Kidney (tissue), 14 donors: ENCODE measurements around the gene UGT1A10. TPM values are rescaled to one million over a fixed set of nuclear protein-coding genes. Genes with fewer than 3 reads are reported as not detected.
"Not testable (repeated sequence)": the region's sequence is repeated elsewhere in the genome, so short reads cannot be mapped to it uniquely, and the experiment has no call there.

Experiments used
- DNase-seq, 5 donors: peaks; one replicate each; pipeline ENCODE4 v3.0.0-alpha.2; 2013 to 2020
- FAIRE-seq: peaks from 2 replicates; lab custom pipeline; 2012; peaks lifted over from hg19 to GRCh38; lab: Jason Lieb, UNC
- H3K27ac ChIP-seq, 2 donors: one replicate each; pipeline ENCODE4 v1.7.0; 2013; ENCODE audit warnings: low read depth in 2 of 2, low read length in 2 of 2, inconsistent platforms in 1 of 2
- H3K27me3 ChIP-seq: one replicate; pipeline ENCODE4 v1.7.1; 2013; ENCODE audit warnings: low read length, inconsistent platforms; ENCODE audit not compliant: control insufficient read depth, insufficient read depth
- H3K36me3 ChIP-seq, 3 donors: one replicate each; pipeline versions ENCODE4 v1.7.0 to v1.7.1; 2013; ENCODE audit warnings: low read length in 3 of 3, control low read depth in 1 of 3, inconsistent platforms in 1 of 3; ENCODE audit not compliant: insufficient read depth in 3 of 3, control insufficient read depth in 2 of 3
- H3K4me1 ChIP-seq, 3 donors: one replicate each; pipeline versions ENCODE4 v1.7.0 to v1.7.1; 2013; ENCODE audit warnings: low read length in 3 of 3, inconsistent platforms in 1 of 3, low read depth in 1 of 3; ENCODE audit not compliant: control insufficient read depth in 2 of 3, insufficient read depth in 2 of 3
- H3K4me3 ChIP-seq, 3 donors: one replicate each; pipeline versions ENCODE4 v1.7.0 to v1.8.1; 2013; ENCODE audit warnings: low read length in 3 of 3, control low read depth in 1 of 3, inconsistent platforms in 1 of 3
- H3K9ac ChIP-seq, 3 donors: one replicate each; pipeline versions ENCODE4 v1.7.0 to v1.7.1; 2013; ENCODE audit warnings: low read length in 3 of 3, control low read depth in 1 of 3, inconsistent platforms in 1 of 3
- H3K9me3 ChIP-seq, 3 donors: one replicate each; pipeline versions ENCODE4 v1.7.0 to v1.7.1; 2013; ENCODE audit warnings: low read length in 3 of 3, control low read depth in 1 of 3, inconsistent platforms in 1 of 3; ENCODE audit not compliant: control insufficient read depth in 2 of 3, insufficient read depth in 1 of 3
- CTCF ChIP-seq: IDR thresholded peaks from 3 replicates; pipeline ENCODE4 v1.5.1; 2012; ENCODE audit warnings: mild to moderate bottlenecking, moderate library complexity, borderline replicate concordance; ENCODE audit not compliant: insufficient read depth; ENCODE audit errors: extremely low read depth
- intact Hi-C: fragments of 100-400 bp; cut with DNase I; formaldehyde crosslinking; loops from one replicate; pipeline ENCODE4 v1.11.1; 2022
- polyA plus RNA-seq: library from polyadenylated mRNA; stranded (reverse); fragments of 350-450 nt; fragmentation: Illumina TruSeq; extraction: RNeasy Lipid Tissue Mini Kit (QIAGEN cat#74804); gene quantifications from one replicate; pipeline ENCODE4 v1.2.3, GENCODE V29; 2014; ENCODE audit warnings: low read depth, low replicate concordance; ENCODE audit not compliant: insufficient read depth
- total RNA-seq: library from RNA; stranded (reverse); fragmentation: NEBNext Ultra II Directional; extraction: Animal tissue kit (Norgen Biotek cat#: 25700); gene quantifications from one replicate; pipeline ENCODE4 v1.2.1, GENCODE V29; 2021
- donor health status: control.
- donor health status: control.
- donor health status: control.
- donor health status: control.
- donor health status: control.
- donor health status: DM: yes; HTN: yes; CAD: no.
- donor health status: Normal renal cell carcinoma (clear cell type).

Gene UGT1A10
- total and polyA plus RNA-seq, 2 donors from 2014 or later: 6.6 TPM; not detected in 1

GRCh38 chr2:233700028-233700635 lies 63.9 kb downstream of the UGT1A10 start:
- Histone ChIP-seq H3K9me3 (no peaks in the 10 kb centered on the region), H3K27ac (peak overlapping the region; percentile 44 to 79), H3K4me3 (no peak overlapping the region), H3K4me1 (peaks cover 0 to 14% (median 2%) of the 10 kb centered on the region in 3 donors), H3K9ac (no peak overlapping the region), H3K36me3 (no peaks in the 10 kb centered on the region), H3K27me3 (no peaks in the 10 kb centered on the region)
- intact Hi-C loops: no loop called here
- peak; percentile 94 for FAIRE-seq
- DNase-seq: peak in 2 of 5 donors; percentile 36 to 43
- TF ChIP-seq CTCF: no peak

GRCh38 chr2:233700842-233701241 lies 64.6 kb downstream of the UGT1A10 start:
- H3K4me3 ChIP-seq, DNase-seq, H3K9me3 ChIP-seq, H3K27me3 ChIP-seq, FAIRE-seq, intact Hi-C loops, H3K9ac ChIP-seq, H3K36me3 ChIP-seq, H3K27ac ChIP-seq: not testable (repeated sequence)
- H3K4me1 ChIP-seq: peaks cover 0 to 18% (median 2%) of the 10 kb centered on the region in 3 donors

GRCh38 chr2:233702238-233702637 lies 66.0 kb downstream of the UGT1A10 start:
- DNase-seq (no peak), FAIRE-seq (no peak)
- no peaks in the 10 kb centered on the region for H3K36me3 ChIP-seq
- H3K4me1 ChIP-seq: peaks cover 0 to 29% (median 9%) of the 10 kb centered on the region in 3 donors
- H3K27ac ChIP-seq: peak overlapping the region in 1 of 2 donors; percentile 14
- no peaks in the 10 kb centered on the region for H3K9me3 ChIP-seq
- H3K9ac ChIP-seq: no peak overlapping the region
- H3K4me3 ChIP-seq: no peak overlapping the region
- H3K27me3 ChIP-seq: no peaks in the 10 kb centered on the region
- no peak for TF ChIP-seq CTCF
- intact Hi-C loops: no loop called here

GRCh38 chr2:233705911-233706506 lies 69.8 kb downstream of the UGT1A10 start:
- Histone ChIP-seq H3K27ac (peak overlapping the region; percentile 23 to 51), H3K4me1 (peaks cover 0 to 19% (median 7%) of the 10 kb centered on the region in 3 donors), H3K9ac (no peak overlapping the region), H3K4me3 (no peak overlapping the region), H3K36me3 (no peaks in the 10 kb centered on the region), H3K27me3 (no peaks in the 10 kb centered on the region), H3K9me3 (no peaks in the 10 kb centered on the region)
- no peak for TF ChIP-seq CTCF
- FAIRE-seq: no peak
- no peak for DNase-seq
- intact Hi-C loops: no loop called here
